ENCODE results near the gene BBS5. TPM values are rescaled to one million over a fixed set of nuclear protein-coding genes. Genes with fewer than 3 reads are reported as not detected.

Gene BBS5
- total RNA-seq, 3 donors from 2014 or later (not counting 1 experiment from before 2014, with no cell fraction given), result 1.5 to 2.2 (median 1.7) TPM

DNA sequence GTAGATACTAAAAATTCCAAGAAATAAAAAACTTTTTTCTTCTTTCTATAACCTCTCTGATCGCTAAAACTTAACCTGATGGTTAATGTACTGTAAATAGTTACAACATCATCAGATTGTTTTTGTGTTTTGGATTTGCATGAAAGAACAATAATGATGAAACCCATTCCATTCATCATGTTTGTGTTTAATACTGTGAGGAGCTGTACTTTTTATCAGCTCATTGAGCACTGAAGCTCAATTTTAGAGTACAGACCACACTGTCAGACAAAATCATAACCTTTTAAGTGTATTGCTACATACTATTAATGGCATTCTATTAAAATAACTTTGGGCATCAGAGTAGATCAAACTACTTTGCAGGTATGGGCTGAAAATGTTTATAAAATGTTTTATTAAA is 14.8 kb upstream of the BBS5 start:
- no CpG with 5 or more reads among the region's 1 CpG for WGBS (ENCODE audit: insufficient coverage)
- Histone ChIP-seq H3K4me3 (ENCODE audit: low read length) (no peak overlapping the region), H3K9me3 (ENCODE audit: control insufficient read depth, insufficient read depth, low read length) (no peaks in the 10 kb centered on the region), H3K27ac (ENCODE audit: low read length) (no peak overlapping the region), H3K27me3 (ENCODE audit: control insufficient read depth, insufficient read depth, low read length) (no peaks in the 10 kb centered on the region), H3K4me1 (ENCODE audit: control insufficient read depth, insufficient read depth, low read length) (no peaks in the 10 kb centered on the region), H3K36me3 (ENCODE audit: control insufficient read depth, insufficient read depth, low read length) (no peaks in the 10 kb centered on the region)
- Mint-ChIP-seq H3K4me3 (no peak overlapping the region), H3K27me3 (ENCODE audit: low read depth in 2 of 2) (no peaks in the 10 kb centered on the region), H3K4me1 (peaks cover 4% of the 10 kb centered on the region in 2 donors), H3K27ac (peak overlapping the region in 1 of 2 donors; percentile 10), H3K9me3 (no peaks in the 10 kb centered on the region), H3K36me3 (no peaks in the 10 kb centered on the region)
- no peak for TF ChIP-seq CTCF (IDR thresholded peaks at IDR 0.05)
- intact Hi-C loops (cut with micrococcal nuclease), result loop anchor here (5.0 kb wide), 1 partner anchor 93 kb away; no protein-coding TSS in a partner anchor
- ATAC-seq, result peak; percentile 26 to 35 (median 34)
- no peak for DNase-seq

DNA sequence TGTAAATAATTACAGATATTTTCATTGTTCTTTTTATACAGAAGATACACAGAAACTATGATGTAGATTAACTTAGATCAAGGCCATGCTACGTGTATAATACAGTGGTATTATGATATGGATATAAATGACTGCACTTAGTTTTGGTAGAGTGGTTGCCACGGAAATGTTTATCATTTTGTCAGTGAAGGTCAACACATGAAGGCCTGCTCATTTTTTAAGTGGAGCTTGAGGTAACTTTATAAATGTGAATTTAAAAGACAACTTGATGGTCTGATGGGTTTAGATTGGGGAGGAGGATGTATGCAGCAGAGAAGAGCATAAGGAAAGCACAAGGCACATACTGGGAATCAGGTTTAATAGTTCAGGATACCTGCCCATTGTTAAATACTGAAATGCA is 14.4 kb upstream of the BBS5 start:
- Mint-ChIP-seq H3K4me3 (peak overlapping the region; percentile 40), H3K4me1 (peaks cover 4% of the 10 kb centered on the region in 2 donors), H3K9me3 (no peaks in the 10 kb centered on the region), H3K36me3 (no peaks in the 10 kb centered on the region), H3K27me3 (ENCODE audit: low read depth in 2 of 2) (no peaks in the 10 kb centered on the region), H3K27ac (peak overlapping the region in 1 of 2 donors; percentile 10)
- ATAC-seq (peak; percentile 22 to 57 (median 25)), DNase-seq (no peak)
- no peaks in the 10 kb centered on the region for H3K4me1 ChIP-seq (ENCODE audit: control insufficient read depth, insufficient read depth, low read length)
- H3K27me3 ChIP-seq (ENCODE audit: control insufficient read depth, insufficient read depth, low read length), result no peaks in the 10 kb centered on the region
- H3K4me3 ChIP-seq (ENCODE audit: low read length), result no peak overlapping the region
- WGBS (ENCODE audit: insufficient coverage), result 87% methylated on average over 2 of the region's 2 CpGs
- no peaks in the 10 kb centered on the region for H3K36me3 ChIP-seq (ENCODE audit: control insufficient read depth, insufficient read depth, low read length)
- no peak for TF ChIP-seq CTCF (IDR thresholded peaks at IDR 0.05)
- intact Hi-C loops (cut with micrococcal nuclease), result loop anchor here (5.0 kb wide), 1 partner anchor 92 kb away; no protein-coding TSS in a partner anchor
- no peaks in the 10 kb centered on the region for H3K9me3 ChIP-seq (ENCODE audit: control insufficient read depth, insufficient read depth, low read length)
- no peak overlapping the region for H3K27ac ChIP-seq (ENCODE audit: low read length)

DNA sequence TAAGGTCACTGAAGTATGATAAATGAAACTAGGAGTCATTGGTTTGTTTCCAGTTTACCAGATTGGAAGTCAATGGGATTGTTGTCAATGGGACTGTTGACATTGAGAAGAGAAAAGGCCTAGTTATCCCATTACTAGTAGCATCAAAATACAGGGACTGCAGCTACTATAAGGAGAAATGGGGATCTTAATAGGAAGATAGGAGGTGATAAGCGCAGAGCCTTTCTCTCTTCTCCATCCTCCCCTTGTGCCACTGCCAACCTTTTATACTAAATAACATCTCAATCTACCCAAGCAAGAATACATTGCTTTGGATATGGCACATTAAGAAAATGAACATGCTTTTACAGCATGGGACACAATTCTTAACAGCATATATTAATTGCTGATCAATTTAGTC is 10.5 kb upstream of the BBS5 start:
- Histone ChIP-seq H3K27me3 (ENCODE audit: control insufficient read depth, insufficient read depth, low read length) (no peaks in the 10 kb centered on the region), H3K4me3 (ENCODE audit: low read length) (no peak overlapping the region), H3K27ac (ENCODE audit: low read length) (no peak overlapping the region), H3K9me3 (ENCODE audit: control insufficient read depth, insufficient read depth, low read length) (no peaks in the 10 kb centered on the region), H3K4me1 (ENCODE audit: control insufficient read depth, insufficient read depth, low read length) (no peaks in the 10 kb centered on the region), H3K36me3 (ENCODE audit: control insufficient read depth, insufficient read depth, low read length) (no peaks in the 10 kb centered on the region)
- Mint-ChIP-seq H3K4me3 (no peak overlapping the region), H3K9me3 (no peaks in the 10 kb centered on the region), H3K4me1 (peaks cover 4% of the 10 kb centered on the region in 2 donors), H3K36me3 (no peaks in the 10 kb centered on the region), H3K27ac (no peak overlapping the region), H3K27me3 (ENCODE audit: low read depth in 2 of 2) (no peaks in the 10 kb centered on the region)
- intact Hi-C loops (cut with micrococcal nuclease), result no loop called here
- 100% methylated on average over 1 of the region's 1 CpG for WGBS (ENCODE audit: insufficient coverage)
- TF ChIP-seq CTCF (IDR thresholded peaks at IDR 0.05), result no peak
- DNase-seq (no peak), ATAC-seq (peak in 2 of 3 donors; percentile 27 to 48)

DNA sequence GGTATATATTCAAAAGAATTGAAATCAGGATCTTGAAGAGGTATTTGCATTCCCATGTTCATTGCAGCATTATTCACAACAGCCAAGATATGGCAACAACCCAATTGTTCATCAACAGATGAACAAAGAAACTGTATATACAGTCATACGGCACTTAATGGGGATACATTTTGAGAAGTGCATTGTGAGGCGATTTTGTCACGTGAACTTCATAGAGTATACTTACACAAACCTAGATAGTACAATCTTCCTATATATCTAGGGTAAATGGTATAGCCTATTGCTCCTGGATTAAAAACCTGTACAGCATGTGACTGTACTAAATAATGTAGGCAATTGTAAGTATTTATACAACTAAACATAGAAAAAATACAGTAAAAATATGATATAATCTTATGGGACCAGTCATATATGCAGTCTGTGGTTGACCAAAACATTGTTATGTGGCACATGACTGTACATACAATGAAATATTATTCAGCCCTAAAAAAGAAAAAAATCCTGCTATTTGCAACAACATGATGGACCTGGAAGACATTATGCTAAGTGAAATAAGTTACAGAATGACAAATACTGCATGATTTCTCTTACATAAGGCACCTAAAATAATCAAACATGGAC is 9.2 kb upstream of the BBS5 start:
- peak in 2 of 3 donors; percentile 29 to 32 for ATAC-seq
- H3K27ac Mint-ChIP-seq, result no peak overlapping the region

More for the DNA sequence above, 9.2 kb upstream of the BBS5 start:
- TF ChIP-seq CTCF (IDR thresholded peaks at IDR 0.05), result no peak
- Histone ChIP-seq H3K4me3 (ENCODE audit: low read length) (no peak overlapping the region), H3K9me3 (ENCODE audit: control insufficient read depth, insufficient read depth, low read length) (no peaks in the 10 kb centered on the region), H3K4me1 (ENCODE audit: control insufficient read depth, insufficient read depth, low read length) (no peaks in the 10 kb centered on the region), H3K27me3 (ENCODE audit: control insufficient read depth, insufficient read depth, low read length) (no peaks in the 10 kb centered on the region), H3K36me3 (ENCODE audit: control insufficient read depth, insufficient read depth, low read length) (no peaks in the 10 kb centered on the region), H3K27ac (ENCODE audit: low read length) (no peak overlapping the region)
- no CpG with 5 or more reads among the region's 3 CpGs for WGBS (ENCODE audit: insufficient coverage)
- Mint-ChIP-seq H3K36me3 (no peaks in the 10 kb centered on the region), H3K4me1 (peaks cover under 1 to 4% of the 10 kb centered on the region in 2 donors), H3K4me3 (no peak overlapping the region), H3K9me3 (no peaks in the 10 kb centered on the region), H3K27me3 (ENCODE audit: low read depth in 2 of 2) (no peaks in the 10 kb centered on the region)
- intact Hi-C loops (cut with micrococcal nuclease), result no loop called here
- no peak for DNase-seq
